Measurements from ENCODE around the gene ZFYVE28. TPM values are rescaled to one million over a fixed set of nuclear protein-coding genes. Genes with fewer than 3 reads are reported as not detected.

The ZFYVE28 gene
- total and polyA plus RNA-seq, 9 donors: 1.3 to 12.1 (median 8.6) TPM

DNA sequence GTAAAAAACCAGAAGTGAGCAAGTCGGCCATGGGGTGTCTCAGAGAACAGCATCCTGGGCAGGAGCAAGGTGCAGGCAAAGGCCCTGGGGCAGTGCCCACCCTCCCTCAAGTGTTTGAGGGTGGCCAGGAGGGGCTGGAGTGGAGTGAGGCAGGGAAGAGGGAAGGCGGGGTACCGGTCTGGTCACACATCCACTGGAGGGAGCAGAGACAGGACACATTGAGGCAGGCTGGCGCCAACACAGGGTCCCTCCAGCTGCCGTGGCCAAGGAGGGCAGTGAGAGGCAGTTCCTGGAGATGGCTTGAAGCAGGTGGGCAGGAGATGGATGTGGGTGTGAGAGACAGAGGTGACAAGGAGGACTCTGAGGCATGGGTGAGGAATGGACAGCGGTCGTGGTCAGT, 30.1 kb upstream of the ZFYVE28 start:
- DNase-seq: no peak
- Histone ChIP-seq H3K27me3 (no peaks in the 10 kb centered on the region), H3K9me3 (no peaks in the 10 kb centered on the region), H3K36me3 (no peaks in the 10 kb centered on the region), H3K4me1 (ENCODE audit: insufficient read depth) (no peaks in the 10 kb centered on the region), H3K27ac (no peak overlapping the region), H3K4me3 (no peak overlapping the region)
- 84 to 89% (median 87%) methylated on average over 7 of the region's 7 CpGs for WGBS, 3 donors
- intact Hi-C loops (cut with DNase I): loop anchor here in 1 of 4 donors (10.0 kb wide), 1 partner anchor 234 kb away; no protein-coding TSS in a partner anchor
- no peak for TF ChIP-seq POLR2A (IDR thresholded peaks at IDR 0.05)

DNA sequence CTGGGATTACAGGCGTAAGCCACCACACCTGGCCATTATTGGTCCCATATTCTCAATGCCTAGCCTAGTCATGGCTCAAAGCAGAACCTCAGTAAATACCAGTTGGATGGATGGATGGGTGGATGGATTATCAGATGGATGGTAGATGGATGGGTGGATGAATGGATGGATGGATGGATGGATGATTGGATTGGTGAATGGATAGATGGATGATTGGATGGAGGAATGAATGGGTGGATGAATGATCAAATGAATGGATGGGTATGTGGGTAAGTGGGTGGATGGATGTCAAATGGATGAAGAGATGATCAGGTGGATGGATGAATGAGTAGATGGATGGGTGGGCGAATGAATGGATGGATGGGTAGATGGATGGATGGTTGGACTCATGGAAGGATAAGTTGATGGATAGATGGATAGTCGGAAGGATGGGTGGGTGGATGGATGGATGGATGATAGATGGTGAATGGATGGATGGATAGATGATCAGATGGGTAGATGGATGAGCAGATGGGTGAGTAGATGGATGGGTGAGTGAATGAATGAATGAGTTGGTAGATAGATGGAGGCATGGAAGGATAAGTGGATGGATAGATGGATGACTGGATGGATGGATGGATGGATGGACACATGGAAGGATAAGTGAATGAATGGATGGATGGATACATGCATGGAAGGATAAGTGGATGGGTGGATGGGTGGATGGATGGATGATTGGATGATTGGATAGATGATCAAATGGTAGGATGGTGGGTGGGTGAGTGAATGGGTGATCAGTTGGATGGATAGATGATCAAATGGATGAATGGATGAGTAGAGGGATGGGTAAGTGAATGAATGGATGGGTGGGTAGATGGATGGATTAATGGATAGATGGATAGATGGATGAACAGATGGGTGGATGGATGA, 28.5 kb upstream of the ZFYVE28 start:
- TF ChIP-seq, protein P1, sequence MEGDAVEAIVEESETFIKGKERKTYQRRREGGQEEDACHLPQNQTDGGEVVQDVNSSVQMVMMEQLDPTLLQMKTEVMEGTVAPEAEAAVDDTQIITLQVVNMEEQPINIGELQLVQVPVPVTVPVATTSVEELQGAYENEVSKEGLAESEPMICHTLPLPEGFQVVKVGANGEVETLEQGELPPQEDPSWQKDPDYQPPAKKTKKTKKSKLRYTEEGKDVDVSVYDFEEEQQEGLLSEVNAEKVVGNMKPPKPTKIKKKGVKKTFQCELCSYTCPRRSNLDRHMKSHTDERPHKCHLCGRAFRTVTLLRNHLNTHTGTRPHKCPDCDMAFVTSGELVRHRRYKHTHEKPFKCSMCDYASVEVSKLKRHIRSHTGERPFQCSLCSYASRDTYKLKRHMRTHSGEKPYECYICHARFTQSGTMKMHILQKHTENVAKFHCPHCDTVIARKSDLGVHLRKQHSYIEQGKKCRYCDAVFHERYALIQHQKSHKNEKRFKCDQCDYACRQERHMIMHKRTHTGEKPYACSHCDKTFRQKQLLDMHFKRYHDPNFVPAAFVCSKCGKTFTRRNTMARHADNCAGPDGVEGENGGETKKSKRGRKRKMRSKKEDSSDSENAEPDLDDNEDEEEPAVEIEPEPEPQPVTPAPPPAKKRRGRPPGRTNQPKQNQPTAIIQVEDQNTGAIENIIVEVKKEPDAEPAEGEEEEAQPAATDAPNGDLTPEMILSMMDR (IDR thresholded peaks at IDR 0.05): no peak
- no peak for TF ChIP-seq EP300 (IDR thresholded peaks at IDR 0.05)
- TF ChIP-seq POLR2A (IDR thresholded peaks at IDR 0.05): no peak
- no peaks in the 10 kb centered on the region for H3K27me3 ChIP-seq
- intact Hi-C loops (cut with DNase I): loop anchor here in 1 of 4 donors (10.0 kb wide), 1 partner anchor 232 kb away; no protein-coding TSS in a partner anchor
- WGBS, 3 donors: 90% methylated on average over 3 of the region's 3 CpGs
- H3K4me1 ChIP-seq (ENCODE audit: insufficient read depth): no peaks in the 10 kb centered on the region
- no peaks in the 10 kb centered on the region for H3K9me3 ChIP-seq
- H3K4me3 ChIP-seq: no peak overlapping the region
- no peaks in the 10 kb centered on the region for H3K36me3 ChIP-seq
- no peak overlapping the region for H3K27ac ChIP-seq
- no peak for DNase-seq

DNA sequence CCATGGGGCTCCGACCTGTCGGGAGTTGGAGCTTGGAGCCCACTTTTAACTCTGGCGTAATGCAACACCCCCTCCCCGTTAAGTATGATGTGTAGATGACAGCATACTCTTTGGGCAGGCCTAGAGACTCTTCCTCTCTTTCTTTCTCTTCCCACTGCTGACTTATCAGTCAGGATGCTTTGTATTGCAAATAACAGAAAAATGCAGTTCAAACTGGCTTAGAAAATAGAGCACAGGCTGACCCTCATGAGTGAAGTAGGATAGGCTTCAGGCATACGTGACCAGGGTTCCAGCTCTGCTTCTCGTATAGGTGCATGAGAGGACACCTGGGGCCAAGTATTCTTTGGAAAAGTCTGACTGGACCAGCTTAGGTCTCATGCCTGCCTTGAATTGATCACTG, 27.1 kb upstream of the ZFYVE28 start:
- intact Hi-C loops (cut with DNase I): loop anchor here in 1 of 4 donors (10.0 kb wide), 1 partner anchor 231 kb away; no protein-coding TSS in a partner anchor
- WGBS, 3 donors: 86 to 91% (median 89%) methylated on average over 6 of the region's 6 CpGs
- Histone ChIP-seq H3K27me3 (no peaks in the 10 kb centered on the region), H3K36me3 (no peaks in the 10 kb centered on the region), H3K4me1 (ENCODE audit: insufficient read depth) (no peaks in the 10 kb centered on the region), H3K27ac (no peak overlapping the region), H3K4me3 (no peak overlapping the region), H3K9me3 (no peaks in the 10 kb centered on the region)
- DNase-seq: no peak
- TF ChIP-seq POLR2A (IDR thresholded peaks at IDR 0.05) (no peak), EP300 (IDR thresholded peaks at IDR 0.05) (no peak)
- TF ChIP-seq, protein P1 (IDR thresholded peaks at IDR 0.05): no peak

DNA sequence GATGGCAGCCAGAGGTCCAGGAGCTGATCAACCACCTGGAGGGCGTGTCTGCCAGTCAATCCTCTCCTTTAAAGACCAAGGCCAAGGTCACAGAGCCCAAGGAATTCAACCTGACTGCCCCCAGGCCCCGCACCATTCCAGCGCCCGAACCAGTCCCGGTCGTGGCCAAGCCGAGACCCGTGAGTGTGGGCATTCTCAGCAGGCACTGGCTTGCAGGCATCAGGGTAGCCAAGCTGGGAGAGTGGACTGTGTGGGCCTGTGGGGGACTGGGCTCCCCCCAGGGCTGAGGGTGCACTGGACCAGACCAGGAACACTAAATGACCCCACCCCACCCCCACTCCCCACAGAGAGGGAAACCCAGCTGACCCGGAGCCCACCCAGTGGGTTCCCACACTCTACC, 26.7 kb upstream of the ZFYVE28 start:
- Histone ChIP-seq H3K9me3 (no peaks in the 10 kb centered on the region), H3K27ac (no peak overlapping the region), H3K27me3 (no peaks in the 10 kb centered on the region), H3K36me3 (no peaks in the 10 kb centered on the region), H3K4me3 (no peak overlapping the region), H3K4me1 (ENCODE audit: insufficient read depth) (no peaks in the 10 kb centered on the region)
- DNase-seq: no peak
- TF ChIP-seq, protein P1 (IDR thresholded peaks at IDR 0.05): no peak
- no peak for TF ChIP-seq POLR2A (IDR thresholded peaks at IDR 0.05)
- TF ChIP-seq EP300 (IDR thresholded peaks at IDR 0.05): no peak
- WGBS, 3 donors: 93 to 95% (median 94%) methylated on average over 9 of the region's 9 CpGs
- intact Hi-C loops (cut with DNase I): loop anchor here in 1 of 4 donors (10.0 kb wide), 1 partner anchor 230 kb away; no protein-coding TSS in a partner anchor

Measured in ovary (tissue), 9 donors.